Stomach (tissue), 4 donors: ENCODE data around the gene GOLPH3.

ENCODE experiments used
- POLR2A ChIP-seq, 4 donors: fragments of 450-650 bp; IDR thresholded peaks; one replicate each; pipeline ENCODE4 v1.6.1; 2016; ENCODE audit warnings: antibody characterized with exemption in 4 of 4, control low read depth in 2 of 4, mild to moderate bottlenecking in 1 of 4, moderate library complexity in 1 of 4
- TF ChIP-seq, protein P1 (sequence below), 7 experiments: fragments of 450-650 bp in 4 of 7; fragments of 200-600 bp in 3 of 7; sonication (generic) in 3 of 7; IDR thresholded peaks; one replicate each; pipeline ENCODE4 v1.5.1; 2016 to 2019; ENCODE audit warnings: antibody characterized with exemption in 7 of 7, control low read depth in 2 of 7, mild to moderate bottlenecking in 1 of 7

DNA sequence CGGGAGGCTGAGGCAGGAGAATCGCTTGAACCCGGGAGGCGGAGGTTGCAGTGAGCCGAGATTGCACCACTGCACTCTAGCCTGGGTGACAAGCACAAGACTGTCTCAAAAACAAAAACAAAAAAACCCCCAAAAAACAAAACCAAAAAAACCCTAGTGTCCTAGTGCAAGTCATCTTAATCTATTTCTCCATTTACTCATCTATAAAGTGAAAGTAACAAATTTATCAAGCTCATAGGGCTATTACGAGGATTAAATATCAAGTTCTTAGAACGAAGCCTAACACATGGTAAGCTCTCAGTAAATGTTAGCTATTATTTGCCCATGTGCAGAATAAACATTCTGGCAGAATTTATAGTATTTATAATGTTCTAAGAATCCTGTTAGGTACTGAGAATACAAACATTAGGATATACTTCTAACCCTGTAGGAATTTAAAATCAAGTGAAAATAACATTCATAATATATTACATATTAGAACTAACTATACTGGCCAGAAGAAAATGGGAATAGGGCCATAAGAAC, 45.0 kb downstream of the GOLPH3 start:
- TF ChIP-seq, protein P1, sequence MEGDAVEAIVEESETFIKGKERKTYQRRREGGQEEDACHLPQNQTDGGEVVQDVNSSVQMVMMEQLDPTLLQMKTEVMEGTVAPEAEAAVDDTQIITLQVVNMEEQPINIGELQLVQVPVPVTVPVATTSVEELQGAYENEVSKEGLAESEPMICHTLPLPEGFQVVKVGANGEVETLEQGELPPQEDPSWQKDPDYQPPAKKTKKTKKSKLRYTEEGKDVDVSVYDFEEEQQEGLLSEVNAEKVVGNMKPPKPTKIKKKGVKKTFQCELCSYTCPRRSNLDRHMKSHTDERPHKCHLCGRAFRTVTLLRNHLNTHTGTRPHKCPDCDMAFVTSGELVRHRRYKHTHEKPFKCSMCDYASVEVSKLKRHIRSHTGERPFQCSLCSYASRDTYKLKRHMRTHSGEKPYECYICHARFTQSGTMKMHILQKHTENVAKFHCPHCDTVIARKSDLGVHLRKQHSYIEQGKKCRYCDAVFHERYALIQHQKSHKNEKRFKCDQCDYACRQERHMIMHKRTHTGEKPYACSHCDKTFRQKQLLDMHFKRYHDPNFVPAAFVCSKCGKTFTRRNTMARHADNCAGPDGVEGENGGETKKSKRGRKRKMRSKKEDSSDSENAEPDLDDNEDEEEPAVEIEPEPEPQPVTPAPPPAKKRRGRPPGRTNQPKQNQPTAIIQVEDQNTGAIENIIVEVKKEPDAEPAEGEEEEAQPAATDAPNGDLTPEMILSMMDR (IDR thresholded peaks at IDR 0.05): no peak
- TF ChIP-seq POLR2A (IDR thresholded peaks at IDR 0.05): no peak
